SU-DHL-6 (cell line): Measurements from ENCODE around the gene LMOD2.

Experiments
- H2AFZ ChIP-seq: fragments of 200-600 bp; sonication (generic); 2 replicates; pipeline ENCODE4 v1.6.1; 2014; ENCODE audit warnings: low read depth, mild to moderate bottlenecking, moderate library complexity, mixed read lengths, antibody characterized with exemption, low read length; ENCODE audit not compliant: severe bottlenecking
- H3F3A ChIP-seq: fragments of 200-600 bp; shearing (Covaris generic); 2 replicates; pipeline ENCODE4 v1.6.0; 2016; ENCODE audit warnings: antibody characterized with exemption, mild to moderate bottlenecking; ENCODE audit not compliant: insufficient read depth
- H3K27ac ChIP-seq: fragments of 200-600 bp; sonication (generic); 2 replicates; pipeline ENCODE4 v1.5.1; 2016; ENCODE audit warnings: low read depth, mild to moderate bottlenecking, low read length, moderate library complexity, mixed read lengths
- H3K27me3 ChIP-seq: fragments of 200-600 bp; sonication (generic), shearing (Covaris generic); 2 replicates; pipeline ENCODE4 v1.6.0; 2014; ENCODE audit warnings: mild to moderate bottlenecking, low read length
- H3K36me3 ChIP-seq: fragments of 200-600 bp; sonication (generic); 2 replicates; pipeline ENCODE4 v1.6.1; 2014; ENCODE audit warnings: mild to moderate bottlenecking, low read length, mixed read lengths
- H3K4me2 ChIP-seq: fragments of 300-600, 200-600 bp; shearing (Covaris generic), sonication (generic); 2 replicates; pipeline ENCODE4 v1.6.0; 2014; ENCODE audit warnings: low read length, low read depth, mild to moderate bottlenecking; ENCODE audit not compliant: poor library complexity, severe bottlenecking
- H3K4me3 ChIP-seq: fragments of 200-600 bp; sonication (generic); 2 replicates; pipeline ENCODE4 v1.5.1; 2014; ENCODE audit warnings: antibody characterized with exemption, low read length, mild to moderate bottlenecking, mixed read lengths; ENCODE audit not compliant: insufficient read depth, poor library complexity, severe bottlenecking
- H3K79me2 ChIP-seq: fragments of 200-600 bp; sonication (generic); 2 replicates; pipeline ENCODE4 v1.6.1; 2014; ENCODE audit warnings: mild to moderate bottlenecking, low read length, moderate library complexity; ENCODE audit not compliant: insufficient read depth
- H3K9ac ChIP-seq: fragments of 200-600 bp; sonication (generic); 2 replicates; pipeline ENCODE4 v1.7.0; 2014; ENCODE audit warnings: mild to moderate bottlenecking, low read length
- H3K9me2 ChIP-seq: fragments of 200-600 bp; sonication (generic); replicated peaks from 2 replicates; pipeline ENCODE4 v1.6.1; 2014; ENCODE audit warnings: low read length; ENCODE audit not compliant: insufficient read depth
- H3K9me3 ChIP-seq: fragments of 200-600 bp; sonication (generic); 2 replicates; pipeline ENCODE4 v1.6.1; 2014; ENCODE audit warnings: low read length, mixed read lengths; ENCODE audit not compliant: insufficient read depth
- H4K20me1 ChIP-seq: fragments of 200-600 bp; sonication (generic); 2 replicates; pipeline ENCODE4 v1.6.1; 2014; ENCODE audit warnings: low read depth, mild to moderate bottlenecking, antibody characterized with exemption, low read length, moderate library complexity, mixed read lengths
- EZH2phosphoT487 ChIP-seq: fragments of 200-600 bp; sonication (generic), shearing (Covaris generic); conservative IDR thresholded peaks from 2 replicates; pipeline ENCODE4 v1.6.1; 2018; ENCODE audit warnings: mild to moderate bottlenecking, antibody characterized with exemption, low read length, moderate library complexity, mixed read lengths
- TF ChIP-seq, protein P1 (sequence below): fragments of 200-600 bp; sonication (generic); IDR thresholded peaks from one replicate; pipeline ENCODE4 v1.5.1; 2017; ENCODE audit warnings: antibody characterized with exemption, mild to moderate bottlenecking, low read length, moderate library complexity; ENCODE audit not compliant: insufficient read depth, poor library complexity, severe bottlenecking

Gene LMOD2

DNA sequence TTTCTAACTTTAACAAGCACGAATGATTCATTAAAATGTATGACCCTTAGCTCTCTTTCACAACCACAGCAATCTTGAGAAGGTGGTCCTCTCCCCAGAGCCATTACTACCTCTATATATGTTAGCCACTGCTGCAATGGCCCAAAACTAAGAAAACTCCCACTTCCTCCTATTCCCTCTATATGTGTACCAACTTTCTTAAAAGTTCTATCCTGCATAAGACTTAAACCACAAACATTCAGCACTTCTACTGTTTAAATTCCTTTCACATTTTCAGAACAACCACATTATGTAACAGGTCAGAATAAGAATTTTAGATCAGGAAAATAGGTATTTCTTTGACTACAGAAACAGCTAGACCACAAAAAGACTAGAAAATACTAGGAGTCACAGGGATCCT is 57.0 kb downstream of the LMOD2 start:
- H3K9ac ChIP-seq: no peak overlapping the region
- H3K79me2 ChIP-seq: peaks cover 4% of the 10 kb centered on the region; the same call in 1 of the 2 replicates
- H3K4me2 ChIP-seq: no peak overlapping the region
- no peaks in the 10 kb centered on the region for H3K27me3 ChIP-seq
- H3K9me3 ChIP-seq: no peaks in the 10 kb centered on the region
- H3K36me3 ChIP-seq: peaks cover 7% of the 10 kb centered on the region; the same call in 1 of the 2 replicates
- no peaks in the 10 kb centered on the region for H3K9me2 ChIP-seq
- no peaks in the 10 kb centered on the region; the same call in 1 of the 2 replicates for H4K20me1 ChIP-seq
- no peak overlapping the region for H3K4me3 ChIP-seq
- TF ChIP-seq, protein P1, sequence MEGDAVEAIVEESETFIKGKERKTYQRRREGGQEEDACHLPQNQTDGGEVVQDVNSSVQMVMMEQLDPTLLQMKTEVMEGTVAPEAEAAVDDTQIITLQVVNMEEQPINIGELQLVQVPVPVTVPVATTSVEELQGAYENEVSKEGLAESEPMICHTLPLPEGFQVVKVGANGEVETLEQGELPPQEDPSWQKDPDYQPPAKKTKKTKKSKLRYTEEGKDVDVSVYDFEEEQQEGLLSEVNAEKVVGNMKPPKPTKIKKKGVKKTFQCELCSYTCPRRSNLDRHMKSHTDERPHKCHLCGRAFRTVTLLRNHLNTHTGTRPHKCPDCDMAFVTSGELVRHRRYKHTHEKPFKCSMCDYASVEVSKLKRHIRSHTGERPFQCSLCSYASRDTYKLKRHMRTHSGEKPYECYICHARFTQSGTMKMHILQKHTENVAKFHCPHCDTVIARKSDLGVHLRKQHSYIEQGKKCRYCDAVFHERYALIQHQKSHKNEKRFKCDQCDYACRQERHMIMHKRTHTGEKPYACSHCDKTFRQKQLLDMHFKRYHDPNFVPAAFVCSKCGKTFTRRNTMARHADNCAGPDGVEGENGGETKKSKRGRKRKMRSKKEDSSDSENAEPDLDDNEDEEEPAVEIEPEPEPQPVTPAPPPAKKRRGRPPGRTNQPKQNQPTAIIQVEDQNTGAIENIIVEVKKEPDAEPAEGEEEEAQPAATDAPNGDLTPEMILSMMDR: no peak
- TF ChIP-seq EZH2phosphoT487: no peak
- H2AFZ ChIP-seq: no peak overlapping the region
- peaks cover 4% of the 10 kb centered on the region; the same call in 1 of the 2 replicates for H3F3A ChIP-seq
- H3K27ac ChIP-seq: no peak overlapping the region
